Endothelial cell of hepatic sinusoid (primary cell): Measurements from ENCODE around the gene ANKRD33B.

Source experiments
- in situ Hi-C: cut with HindIII; loops from 2 replicates; pipeline ENCODE4 v1.10.0; 2017; ENCODE audit warnings: low sequenced_read_pairs

ANKRD33B gene

DNA sequence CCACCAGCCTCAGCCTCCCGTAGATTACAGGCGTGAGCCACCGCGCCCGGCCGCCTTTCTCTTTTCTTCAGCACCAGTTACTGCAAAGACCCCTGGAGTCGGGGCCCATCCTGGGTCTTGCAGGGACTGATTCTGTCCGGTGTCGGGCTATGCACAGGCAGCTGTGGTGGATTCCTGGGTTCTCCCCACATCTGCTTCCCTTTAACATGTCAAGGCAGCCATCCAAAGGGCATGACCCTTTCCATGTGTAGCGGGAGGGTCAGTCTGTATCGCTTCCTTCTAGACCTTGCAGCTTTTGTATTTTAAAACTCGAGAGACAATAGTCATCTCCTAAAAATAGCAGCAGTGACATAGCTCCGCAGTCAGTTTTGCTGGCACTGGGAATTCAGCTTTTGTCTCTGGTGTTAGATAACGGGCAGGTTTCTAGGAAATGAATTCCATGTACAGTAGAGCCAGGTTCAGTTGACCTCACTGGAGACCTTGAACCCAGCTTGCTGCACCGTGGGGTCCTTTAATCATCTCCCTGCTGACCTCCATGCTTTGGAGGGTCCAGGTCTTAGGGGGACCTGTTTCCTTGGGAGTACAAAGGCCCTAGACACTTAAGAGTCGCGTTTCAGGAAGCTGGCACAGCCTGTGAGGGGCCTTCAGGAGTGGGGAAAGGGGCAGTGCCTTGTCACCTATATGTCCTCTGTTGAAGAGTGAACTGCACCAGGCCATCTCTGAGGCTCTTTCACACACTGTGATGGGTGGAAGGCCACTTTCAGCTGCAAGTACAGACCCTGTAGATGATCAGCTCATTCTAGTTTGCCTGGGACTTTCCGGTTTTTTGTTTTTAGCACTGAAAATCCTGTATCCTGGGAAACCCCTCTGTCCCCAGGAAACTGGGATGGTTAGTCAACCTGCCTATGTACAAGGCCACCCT lies 13.8 kb downstream of the ANKRD33B start:
- in situ Hi-C loops: no loop called here

DNA sequence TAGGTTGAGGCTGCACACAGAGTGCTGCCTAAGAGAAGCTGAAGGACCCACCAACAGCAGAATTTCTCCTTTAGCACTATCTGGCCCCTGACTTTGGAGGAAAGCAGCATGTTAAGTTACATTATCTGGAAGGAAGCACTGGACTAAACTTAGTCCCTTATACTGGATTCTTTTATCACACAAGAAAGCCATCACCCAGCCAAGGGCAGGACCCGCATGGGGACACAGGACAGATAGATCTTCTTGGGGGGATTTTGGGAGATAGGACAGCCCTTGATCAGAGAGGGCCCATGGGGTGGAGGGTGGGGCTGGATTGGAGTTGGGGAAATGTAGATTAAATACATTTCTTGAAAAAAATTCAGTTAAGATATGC lies 14.4 kb downstream of the ANKRD33B start:
- in situ Hi-C loops: no loop called here

DNA sequence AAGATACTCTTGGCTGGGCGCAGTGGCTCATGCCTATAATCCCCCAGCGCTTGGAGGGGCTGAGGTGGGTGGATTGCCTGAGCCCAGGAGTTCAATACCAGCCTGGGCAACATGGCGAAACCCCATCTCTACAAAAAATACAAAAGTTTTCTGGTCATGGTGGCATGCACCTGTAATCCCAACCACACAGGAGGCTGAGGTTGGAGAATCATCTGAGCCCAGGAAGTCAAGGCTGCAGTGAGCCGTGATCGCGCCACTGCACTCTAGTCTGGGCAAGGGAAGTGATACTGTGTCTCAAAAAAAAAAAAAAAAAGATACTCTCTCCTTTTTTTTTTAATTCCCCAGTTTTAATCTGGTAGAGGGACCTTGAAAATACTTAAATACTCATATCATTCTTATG lies 15.0 kb downstream of the ANKRD33B start:
- in situ Hi-C loops: no loop called here

DNA sequence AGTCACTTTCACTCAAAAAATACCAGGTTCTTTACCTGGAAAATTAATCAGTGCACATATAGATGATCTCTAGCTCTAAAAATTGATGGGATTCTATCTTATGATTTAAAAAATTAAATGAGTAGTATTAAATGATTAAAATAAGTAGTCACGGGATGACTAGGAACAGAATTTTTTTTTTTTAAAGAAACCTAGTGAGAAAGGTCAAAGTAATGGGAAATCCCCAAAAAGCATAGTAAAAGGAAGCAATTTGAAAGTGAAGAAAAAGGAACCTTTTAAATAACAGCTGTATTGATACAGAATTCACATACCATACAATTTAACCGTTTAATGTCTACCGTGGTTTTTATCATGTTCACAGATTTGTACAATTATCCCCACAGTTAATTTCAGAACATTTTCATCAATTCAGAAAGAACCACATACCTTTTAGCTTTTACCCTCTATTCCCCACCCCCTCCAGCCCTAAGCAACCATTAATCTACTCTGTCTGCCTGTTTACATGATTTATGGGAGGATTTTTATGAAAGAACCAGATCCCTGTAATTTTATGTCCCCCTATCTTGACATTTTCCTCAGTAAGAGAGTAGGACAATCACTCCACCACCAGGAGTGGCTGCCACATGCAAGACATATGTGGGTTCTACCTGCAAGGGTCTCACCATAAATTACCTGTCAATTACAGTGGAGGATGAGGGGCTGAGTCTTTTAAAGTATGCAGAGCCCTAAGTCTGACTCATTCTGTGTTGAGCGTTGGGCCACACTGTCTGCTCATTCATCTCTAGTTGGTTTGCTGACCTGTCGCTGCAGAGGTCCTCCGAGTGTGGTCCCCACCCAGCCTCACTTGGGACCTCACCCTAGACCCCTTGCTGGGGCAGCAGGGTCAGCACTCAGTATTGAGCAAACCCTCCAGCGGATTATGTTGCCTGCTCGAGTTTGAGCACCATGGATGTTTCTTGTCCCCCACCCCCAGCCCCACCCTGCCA lies 16.0 kb downstream of the ANKRD33B start:
- in situ Hi-C loops: no loop called here

DNA sequence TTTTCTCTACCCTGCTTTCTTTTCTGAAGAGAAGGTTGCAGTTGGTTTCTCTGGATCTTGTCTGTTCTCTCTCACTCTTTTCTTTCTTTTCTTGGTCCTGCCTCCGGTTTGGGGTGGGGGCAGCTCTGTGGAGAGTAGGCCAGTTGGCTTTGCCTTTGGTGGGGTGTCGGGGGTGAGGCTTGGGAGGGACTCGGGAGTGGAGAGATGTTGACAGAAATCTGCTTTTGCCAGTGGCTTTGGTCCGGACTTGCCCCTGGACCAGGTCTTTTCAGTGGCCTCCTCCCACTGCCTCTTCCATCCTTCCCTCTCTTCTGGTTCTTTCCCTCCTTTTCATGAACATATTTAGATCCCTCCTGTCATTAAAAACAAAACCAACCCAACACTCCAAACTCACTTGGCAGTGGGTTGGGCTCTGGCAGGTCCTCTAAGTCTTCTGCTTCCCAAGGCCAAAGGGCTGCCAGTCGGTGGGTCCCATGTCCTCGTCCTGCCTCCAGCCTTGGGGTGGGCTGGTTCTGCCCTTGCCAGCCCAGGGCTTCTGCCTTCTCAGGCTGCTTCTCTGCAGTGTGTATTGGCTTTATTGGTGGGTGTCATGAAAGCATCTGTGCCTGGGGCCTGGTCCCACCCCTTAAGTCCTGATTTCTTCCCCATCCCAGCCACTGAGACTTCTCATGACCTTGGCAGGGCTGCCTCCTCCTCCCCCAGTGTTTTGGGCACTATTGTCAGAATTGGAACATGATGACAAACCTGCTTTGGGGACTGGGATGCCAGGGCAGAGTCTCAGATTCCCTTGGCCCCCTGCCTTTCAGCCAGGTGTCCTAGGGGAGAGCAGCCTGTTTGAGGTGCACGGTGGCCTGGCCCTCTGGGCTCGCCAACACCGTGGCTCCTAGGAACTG lies 16.9 kb downstream of the ANKRD33B start:
- in situ Hi-C loops: no loop called here

DNA sequence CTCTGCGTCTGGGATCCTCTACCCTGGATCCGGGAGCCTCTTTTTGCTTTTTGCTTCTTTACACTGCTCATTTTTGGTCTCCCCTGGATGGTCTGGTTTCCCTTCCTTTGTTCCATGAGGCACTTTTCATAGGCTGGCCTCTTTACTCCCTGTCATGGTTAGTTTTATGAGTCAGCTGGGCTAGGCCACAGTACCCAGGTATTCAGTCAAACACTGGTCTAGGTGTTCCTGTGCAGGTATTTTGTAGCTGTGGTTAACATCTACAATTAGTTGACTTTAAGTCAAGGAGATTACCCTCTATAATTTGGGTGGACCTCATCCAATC lies 17.5 kb downstream of the ANKRD33B start:
- in situ Hi-C loops: no loop called here

DNA sequence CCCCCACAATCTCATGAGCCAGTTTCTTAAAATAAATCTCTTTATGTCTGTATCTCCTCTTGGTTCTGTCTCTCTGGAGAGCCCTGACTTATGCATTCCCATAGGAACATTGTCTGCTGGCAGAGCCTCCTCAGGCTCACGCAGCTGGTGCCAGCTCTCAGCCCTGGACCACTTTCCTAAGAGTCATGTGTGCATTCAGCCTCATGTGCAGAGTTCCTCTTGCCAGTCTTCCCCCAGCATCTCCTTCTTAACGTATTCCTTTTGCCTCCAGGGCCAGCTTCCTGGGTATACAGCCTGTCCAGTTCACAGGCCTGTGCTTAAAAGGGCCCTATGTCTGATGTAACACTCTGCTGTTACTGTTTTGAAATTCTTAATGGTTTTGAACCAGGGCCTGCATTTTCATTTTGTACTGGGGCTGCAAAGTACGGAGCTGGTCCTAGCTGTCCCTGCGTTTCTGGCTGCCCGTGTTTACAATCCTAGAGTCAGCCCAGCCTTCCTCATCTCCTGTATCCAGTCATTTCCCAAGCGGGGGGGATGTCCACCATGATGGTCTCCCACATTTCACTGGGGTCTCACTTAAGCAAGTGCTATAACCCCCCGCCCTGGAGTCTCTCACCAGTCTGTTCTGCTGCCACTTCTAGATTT lies 18.1 kb downstream of the ANKRD33B start:
- in situ Hi-C loops: no loop called here

DNA sequence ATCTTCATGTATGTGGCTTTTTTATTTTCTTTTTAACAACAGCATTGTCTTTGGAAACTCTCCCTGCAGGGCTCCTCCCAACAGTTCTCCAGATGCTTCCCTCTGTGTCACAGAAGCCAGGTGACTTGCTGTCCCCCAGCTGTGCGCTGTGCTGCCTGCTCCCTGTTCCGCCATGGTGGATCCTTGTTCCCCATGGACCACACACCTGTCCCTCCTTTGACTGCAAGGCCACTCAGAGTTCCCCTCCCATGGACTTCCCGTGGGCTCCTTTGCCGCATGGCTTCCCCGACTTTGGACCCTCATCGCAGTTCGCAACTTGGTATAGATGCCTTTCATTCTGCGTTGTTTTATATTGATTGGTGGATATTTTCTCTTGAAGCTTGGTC lies 18.6 kb downstream of the ANKRD33B start:
- in situ Hi-C loops: no loop called here

DNA sequence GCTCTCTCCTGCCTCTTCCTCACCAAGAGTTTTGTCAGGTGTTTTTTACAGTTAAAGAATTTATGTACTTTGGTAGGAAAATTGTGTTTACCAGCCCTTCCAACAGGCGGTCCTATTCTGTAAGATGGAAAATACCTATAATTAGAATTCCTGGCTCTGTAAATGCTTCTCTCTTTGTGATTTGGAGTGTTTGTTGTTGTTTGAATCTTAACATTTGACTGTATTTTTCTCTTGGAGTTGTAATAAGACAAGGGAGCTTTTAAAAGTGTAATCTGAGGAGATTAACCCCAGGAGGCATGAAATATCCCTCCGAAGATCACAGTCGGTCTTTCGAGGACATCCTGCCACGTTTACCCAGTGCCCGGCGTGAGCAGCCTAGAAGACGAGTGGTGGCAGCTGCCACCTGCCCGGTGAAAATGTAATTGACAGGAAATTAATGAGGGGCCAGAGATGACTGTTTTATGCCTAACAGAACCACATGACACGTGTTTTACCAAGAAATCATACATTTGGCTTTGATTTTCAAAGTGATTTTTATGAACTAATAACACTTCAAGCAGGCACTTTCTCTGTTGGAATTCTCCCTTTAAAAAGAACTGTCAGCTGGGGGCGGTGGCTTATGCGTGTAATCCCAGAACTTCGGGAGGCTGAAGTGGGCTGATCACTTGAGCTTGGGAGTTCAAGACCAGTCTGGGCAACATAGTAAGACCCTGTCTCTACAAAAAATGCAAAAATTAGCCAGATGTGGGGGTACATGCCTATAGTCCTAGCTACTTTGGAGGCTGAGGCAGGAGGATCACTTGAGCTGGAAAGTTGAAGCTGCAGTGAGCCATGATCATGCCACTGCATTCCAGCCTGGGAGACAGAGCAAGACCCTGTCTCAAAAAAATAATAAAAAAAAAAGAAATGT lies 20.0 kb downstream of the ANKRD33B start:
- in situ Hi-C loops: no loop called here

DNA sequence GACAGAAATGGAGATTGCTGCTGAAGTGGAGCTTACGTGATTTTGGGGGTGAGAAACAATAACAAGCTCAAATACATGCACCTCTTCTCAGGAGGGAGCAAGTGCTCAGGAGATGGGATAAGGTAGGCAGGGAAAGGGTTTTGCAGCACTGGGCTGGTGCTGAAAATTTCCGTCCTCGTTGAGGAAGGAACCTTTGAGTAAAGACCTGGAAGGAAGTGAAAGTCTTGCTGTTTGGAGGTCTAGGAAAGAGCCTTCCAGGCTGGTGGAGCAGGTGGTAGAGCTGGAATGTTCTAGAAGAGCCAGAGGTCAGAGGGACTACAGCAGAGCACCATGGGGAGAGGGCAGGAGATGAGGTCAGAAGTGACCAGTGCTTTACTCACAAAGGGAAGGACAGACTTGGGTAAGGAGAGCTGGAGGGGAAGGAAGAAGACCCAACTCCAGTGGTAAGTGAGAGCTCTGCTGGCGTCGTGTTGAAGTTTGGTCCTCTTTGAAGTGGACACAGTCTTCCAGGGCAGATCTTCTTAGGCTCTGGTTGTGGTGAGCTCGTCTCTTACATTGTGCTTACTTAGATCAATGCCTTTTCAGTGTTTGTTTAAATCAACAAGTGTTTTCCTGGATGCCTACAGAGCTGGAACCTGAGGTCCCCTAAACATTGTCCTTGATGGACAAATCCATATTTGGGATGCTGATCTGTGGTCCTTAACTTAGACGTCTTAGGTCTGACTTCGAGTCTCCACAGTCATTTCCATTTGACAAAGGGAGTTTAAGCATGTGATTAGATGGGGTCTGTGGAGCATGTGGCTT lies 21.0 kb downstream of the ANKRD33B start:
- in situ Hi-C loops: no loop called here

DNA sequence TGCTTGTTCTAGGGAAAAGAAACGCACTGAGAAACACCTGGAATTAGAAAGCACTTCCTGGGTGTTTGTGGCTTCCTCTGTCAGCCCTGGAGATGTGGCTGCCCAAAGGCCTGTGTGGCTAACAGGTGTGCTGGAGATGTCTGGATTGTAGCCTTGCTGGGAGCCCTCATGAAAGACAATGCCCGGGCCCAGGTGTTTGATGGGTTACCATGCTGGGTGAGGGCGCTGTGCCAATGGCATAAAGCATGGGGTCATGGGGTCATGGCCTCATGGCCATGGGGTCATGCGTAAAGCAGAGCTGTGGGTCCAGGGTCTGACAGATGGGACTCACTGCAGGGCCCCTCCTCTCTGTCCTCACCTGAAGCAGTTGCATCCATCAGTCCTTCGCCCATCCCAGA lies 21.6 kb downstream of the ANKRD33B start:
- in situ Hi-C loops: no loop called here

DNA sequence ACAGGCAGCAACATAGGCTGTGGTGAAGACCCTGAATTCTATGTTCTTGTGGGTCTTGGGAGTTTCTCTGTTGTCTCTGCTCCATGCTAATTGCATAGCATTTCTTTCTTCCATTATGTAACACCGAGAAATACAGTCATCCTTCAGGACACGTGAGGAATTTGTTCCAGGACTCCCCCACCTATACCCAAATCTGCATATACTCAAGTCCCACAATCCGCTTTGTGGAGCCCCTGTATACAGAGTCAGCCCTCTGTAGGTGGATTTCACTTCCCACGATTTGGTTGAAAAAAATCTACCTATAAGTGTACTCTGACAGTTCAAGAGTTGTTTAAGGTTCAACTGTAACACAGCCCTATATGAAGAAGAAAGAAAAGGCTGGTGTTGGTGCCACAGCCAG lies 22.1 kb downstream of the ANKRD33B start:
- in situ Hi-C loops: no loop called here

DNA sequence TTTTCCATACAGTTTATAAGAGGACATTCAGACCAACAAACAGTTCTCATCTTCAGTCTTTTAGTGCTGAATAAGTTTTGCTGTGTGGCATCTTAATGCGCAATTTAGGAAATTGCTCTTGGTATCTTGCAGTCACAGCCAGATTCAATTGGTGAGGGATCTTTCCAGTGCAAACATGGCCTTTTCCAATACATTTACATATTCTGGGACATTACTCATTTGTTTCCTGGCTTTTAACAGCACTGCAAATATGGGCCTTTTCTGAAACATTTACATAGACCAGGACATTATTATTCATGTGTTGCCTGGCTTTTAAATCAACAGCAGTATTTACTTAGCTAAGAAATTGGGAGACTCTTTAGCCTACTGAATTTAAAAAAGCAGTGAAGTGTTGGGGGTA lies 22.7 kb downstream of the ANKRD33B start:
- in situ Hi-C loops: no loop called here

DNA sequence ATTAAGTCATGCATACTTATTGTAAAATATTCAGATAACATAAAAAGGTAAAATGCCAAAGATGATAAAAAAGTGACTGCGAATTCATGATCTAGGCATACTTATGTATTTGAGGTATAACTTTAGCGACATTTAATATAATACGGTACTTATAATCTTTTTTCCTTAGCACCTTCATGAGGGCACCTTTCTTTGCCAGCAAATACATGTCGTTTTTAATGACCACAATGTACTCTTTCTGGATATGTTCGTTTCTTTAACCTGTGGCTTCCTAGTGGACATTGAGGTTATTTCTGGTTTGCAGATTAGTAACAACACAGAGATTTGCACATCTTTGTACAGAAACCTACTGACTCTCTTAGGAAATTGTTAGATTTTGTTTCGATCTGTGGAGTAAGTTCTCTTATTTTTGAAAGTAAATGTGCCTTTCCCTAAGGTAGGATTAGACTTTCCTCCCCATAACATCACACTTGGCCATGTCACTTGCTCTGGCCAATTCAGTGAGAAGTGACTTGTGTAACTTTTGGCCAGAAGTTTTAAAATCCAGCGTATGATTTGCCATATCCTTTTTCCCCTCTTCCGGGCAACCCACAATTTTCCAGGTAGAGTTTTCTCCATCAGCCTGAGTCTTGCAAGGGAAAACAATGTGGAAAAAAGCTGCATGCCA lies 24.4 kb downstream of the ANKRD33B start:
- in situ Hi-C loops: no loop called here

DNA sequence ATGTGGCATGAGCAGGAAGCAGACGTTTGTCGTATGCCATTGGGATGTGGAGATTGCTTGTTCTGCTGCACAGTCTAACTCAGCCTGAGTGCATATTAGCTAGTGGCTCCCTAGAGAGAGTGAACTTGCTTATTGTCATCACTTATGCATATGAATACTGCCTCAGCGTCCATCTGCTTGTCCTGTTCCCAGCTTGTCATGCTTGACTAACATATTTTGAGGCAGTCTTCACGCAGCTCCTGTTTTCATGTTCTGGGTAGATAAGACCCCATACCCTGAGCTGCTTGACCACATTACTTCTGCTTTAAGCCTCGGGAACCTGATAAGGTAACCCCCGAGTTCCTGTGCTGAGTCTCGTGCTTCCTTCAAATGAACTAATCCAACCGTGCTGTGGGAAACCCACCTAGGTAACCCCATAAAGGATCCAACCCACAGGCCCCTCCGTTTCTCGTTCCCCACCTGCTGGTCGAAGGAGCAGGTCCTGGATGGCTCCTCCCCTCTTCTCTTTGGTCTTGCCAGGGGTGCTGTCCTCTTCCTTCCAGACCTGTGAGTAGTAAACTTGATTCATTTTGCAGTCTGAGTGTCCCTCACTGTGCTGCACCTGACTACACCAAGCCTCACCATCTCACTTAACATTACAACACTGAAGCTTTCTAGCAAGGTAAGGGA lies 25.0 kb downstream of the ANKRD33B start:
- in situ Hi-C loops: no loop called here

DNA sequence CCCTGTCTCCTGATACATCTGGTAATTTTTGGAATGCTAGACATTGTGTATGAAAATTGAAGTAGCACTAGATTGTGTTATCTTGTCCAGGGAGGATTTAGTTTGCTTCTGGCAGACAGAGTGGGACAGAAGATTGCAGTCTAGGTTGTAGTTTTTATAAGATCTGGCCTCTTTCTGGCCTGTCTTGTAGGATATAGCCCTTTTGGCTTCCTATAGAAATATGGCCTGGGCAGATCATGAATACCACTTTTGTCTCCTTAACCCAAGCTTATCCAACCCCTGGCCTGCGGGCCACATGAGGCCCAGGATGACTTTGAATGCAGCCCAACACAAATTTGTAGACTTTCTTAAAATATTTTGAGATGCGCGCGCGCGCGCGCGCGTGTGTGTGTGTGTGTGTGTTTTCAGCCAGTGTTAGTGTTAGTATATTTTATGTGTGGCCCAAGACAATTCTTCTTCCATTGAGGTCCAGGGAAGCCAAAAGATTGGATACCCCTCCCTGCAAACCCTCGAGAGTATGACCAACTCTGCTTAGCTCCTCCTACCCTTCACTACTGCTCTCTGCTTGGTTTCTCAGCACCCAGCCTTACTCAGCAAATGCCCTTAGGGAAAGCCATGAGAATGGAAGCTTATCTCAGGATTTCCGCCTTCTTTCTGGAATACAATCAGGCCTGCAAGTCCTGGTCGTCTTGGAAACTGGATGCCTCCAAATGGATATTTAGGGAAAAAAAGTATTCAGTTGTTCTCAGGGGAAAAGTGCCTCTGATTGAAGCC lies 26.5 kb downstream of the ANKRD33B start:
- in situ Hi-C loops: loop anchor here (5.0 kb wide), 1 partner anchor 48 kb away; no protein-coding TSS in a partner anchor

DNA sequence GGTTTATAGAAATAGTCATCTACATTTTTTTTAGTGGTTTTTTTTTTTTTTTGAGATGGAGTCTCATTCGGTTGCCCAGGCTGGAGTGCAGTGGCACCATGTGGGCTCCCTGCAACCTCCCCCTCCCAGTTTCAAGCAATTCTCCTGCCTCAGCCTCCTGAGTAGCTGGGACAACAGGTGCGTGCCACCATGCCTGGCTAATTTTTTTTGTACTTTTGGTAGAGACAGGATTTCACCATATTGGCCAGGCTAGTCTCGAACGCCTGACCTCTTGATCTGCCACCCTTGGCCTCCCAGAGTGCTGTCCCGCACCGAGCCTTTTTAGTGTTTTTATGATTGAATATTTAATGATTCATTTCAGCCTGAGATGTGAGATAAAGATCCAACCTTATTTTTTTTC lies 27.3 kb downstream of the ANKRD33B start:
- in situ Hi-C loops: loop anchor here (5.0 kb wide), 1 partner anchor 49 kb away; no protein-coding TSS in a partner anchor
